GM18519 (cell line): Measurements from ENCODE around the gene PODXL2.
"Not testable (repeated sequence)": the region's sequence is repeated elsewhere in the genome, so short reads cannot be mapped to it uniquely, and the experiment has no call there.

Experiments
- ATAC-seq: cut with Tn5 transposase; IDR thresholded peaks from one replicate; pipeline ENCODE4 v1.9.1; 2021; ENCODE audit warnings: mild to moderate bottlenecking, moderate library complexity; ENCODE audit not compliant: unreplicated experiment, low FRiP score

The PODXL2 gene

GRCh38 chr3:127701280-127701911 lies 72.4 kb downstream of the PODXL2 start:
- no peak for ATAC-seq

- ATAC-seq: no peak
These were observed 73.2 kb downstream of the PODXL2 start for GRCh38 chr3:127702151-127702578.

GRCh38 chr3:127704840-127705239 lies 75.9 kb downstream of the PODXL2 start:
- not testable (repeated sequence) for ATAC-seq

GRCh38 chr3:127706312-127706711 lies 77.3 kb downstream of the PODXL2 start:
- ATAC-seq: no peak

GRCh38 chr3:127706785-127707351 lies 77.9 kb downstream of the PODXL2 start:
- no peak for ATAC-seq

- no peak for ATAC-seq
These were observed 78.9 kb downstream of the PODXL2 start for GRCh38 chr3:127707851-127708411.

- no peak for ATAC-seq
These were observed 79.9 kb downstream of the PODXL2 start for GRCh38 chr3:127708837-127709236.

- ATAC-seq: no peak
These were observed 80.5 kb downstream of the PODXL2 start for GRCh38 chr3:127709320-127710060.

- no peak for ATAC-seq
These were observed 81.4 kb downstream of the PODXL2 start for GRCh38 chr3:127710155-127710941.

GRCh38 chr3:127711021-127711695 lies 82.2 kb downstream of the PODXL2 start:
- ATAC-seq: no peak

GRCh38 chr3:127711896-127712295 lies 82.9 kb downstream of the PODXL2 start:
- ATAC-seq: no peak

- ATAC-seq: no peak
These were observed 83.5 kb downstream of the PODXL2 start for GRCh38 chr3:127712461-127712860.

GRCh38 chr3:127712881-127713771 lies 84.1 kb downstream of the PODXL2 start:
- no peak for ATAC-seq

- ATAC-seq: no peak
These were observed 85.2 kb downstream of the PODXL2 start for GRCh38 chr3:127714125-127714571.

GRCh38 chr3:127714866-127715265 lies 85.9 kb downstream of the PODXL2 start:
- no peak for ATAC-seq

GRCh38 chr3:127715532-127715931 lies 86.5 kb downstream of the PODXL2 start:
- no peak for ATAC-seq

GRCh38 chr3:127716384-127716783 lies 87.4 kb downstream of the PODXL2 start:
- ATAC-seq: no peak

- ATAC-seq: no peak
These were observed 88.6 kb downstream of the PODXL2 start for GRCh38 chr3:127717357-127718244.
